ENCODE measurements around the gene ENTREP3.
A peak's percentile ranks its signal among the peaks of the same experiment; 100 is the strongest.

ENTREP3 gene

GRCh38 chr1:155207806-155208540 lies 47.3 kb downstream of the ENTREP3 start, which contains the start of gene THBS3:
THBS3 (minus strand) TSS chr1:155207897; CDS start chr1:155207876, 21 bp downstream.
- TF ChIP-seq CTCF (IDR thresholded peaks at IDR 0.05; ENCODE audit: insufficient read depth, low read depth, low read length, missing control alignments) = no peak
- peak within 1 kb of the TSS; percentile 60 for H3K4me3 ChIP-seq (ENCODE audit: low read length)
- DNase-seq (ENCODE audit: low read depth) = no peak

- no peak overlapping the region for H3K4me3 ChIP-seq (ENCODE audit: low read length)
- peak; percentile 87 for DNase-seq (ENCODE audit: low read depth)
- TF ChIP-seq CTCF (IDR thresholded peaks at IDR 0.05; ENCODE audit: insufficient read depth, low read depth, low read length, missing control alignments) = peak; percentile 95
Measured at GRCh38 chr1:155206891-155207805, 48.1 kb downstream of the ENTREP3 start.

- TF ChIP-seq CTCF (IDR thresholded peaks at IDR 0.05; ENCODE audit: insufficient read depth, low read depth, low read length, missing control alignments) = no peak
- no peak for DNase-seq (ENCODE audit: low read depth)
- H3K4me3 ChIP-seq (ENCODE audit: low read length) = no peak overlapping the region
Measured at GRCh38 chr1:155205969-155206593, 49.2 kb downstream of the ENTREP3 start.

- DNase-seq (ENCODE audit: low read depth) = no peak
- no peak for TF ChIP-seq CTCF (IDR thresholded peaks at IDR 0.05; ENCODE audit: insufficient read depth, low read depth, low read length, missing control alignments)
- no peak overlapping the region for H3K4me3 ChIP-seq (ENCODE audit: low read length)
Measured at GRCh38 chr1:155205035-155205434, 50.2 kb downstream of the ENTREP3 start.

- DNase-seq (ENCODE audit: low read depth) = no peak
- no peak for TF ChIP-seq CTCF (IDR thresholded peaks at IDR 0.05; ENCODE audit: insufficient read depth, low read depth, low read length, missing control alignments)
- no peak overlapping the region for H3K4me3 ChIP-seq (ENCODE audit: low read length)
Measured at GRCh38 chr1:155202731-155203515, 52.4 kb downstream of the ENTREP3 start.

GRCh38 chr1:155202198-155202597 lies 53.1 kb downstream of the ENTREP3 start:
- no peak for TF ChIP-seq CTCF (IDR thresholded peaks at IDR 0.05; ENCODE audit: insufficient read depth, low read depth, low read length, missing control alignments)
- no peak overlapping the region for H3K4me3 ChIP-seq (ENCODE audit: low read length)

More at GRCh38 chr1:155202198-155202597, 53.1 kb downstream of the ENTREP3 start:
- no peak for DNase-seq (ENCODE audit: low read depth)
